Measurements from ENCODE around the gene INPP4A.

Gene INPP4A

GRCh38 chr2:98461498-98462049 is 16.9 kb downstream of the INPP4A start:
- DNase-seq, result no peak

- DNase-seq, result peak in 1 of 2 experiments; percentile 42
Observed at GRCh38 chr2:98463081-98463481, 18.4 kb downstream of the INPP4A start.

- DNase-seq, result peak in 1 of 2 experiments; percentile 50
Observed at GRCh38 chr2:98463551-98463971, 18.9 kb downstream of the INPP4A start.

- no peak for DNase-seq
Observed at GRCh38 chr2:98463988-98464771, 19.5 kb downstream of the INPP4A start.

GRCh38 chr2:98464772-98465310 is 20.2 kb downstream of the INPP4A start:
- DNase-seq, result no peak

- DNase-seq, result peak; percentile 70 to 86
Observed at GRCh38 chr2:98465456-98466226, 21.0 kb downstream of the INPP4A start.

- DNase-seq, result no peak
Observed at GRCh38 chr2:98467082-98467536, 22.5 kb downstream of the INPP4A start.

- DNase-seq, result no peak
Observed at GRCh38 chr2:98467652-98468051, 23.0 kb downstream of the INPP4A start.

- no peak for DNase-seq
Observed at GRCh38 chr2:98468621-98469236, 24.1 kb downstream of the INPP4A start.

GRCh38 chr2:98469862-98470544 is 25.3 kb downstream of the INPP4A start:
- no peak for DNase-seq

GRCh38 chr2:98470851-98471255 is 26.2 kb downstream of the INPP4A start:
- DNase-seq, result no peak

GRCh38 chr2:98471402-98472131 is 26.9 kb downstream of the INPP4A start:
- no peak for DNase-seq

- DNase-seq, result no peak
Observed at GRCh38 chr2:98472132-98472650, 27.5 kb downstream of the INPP4A start.

- DNase-seq, result no peak
Observed at GRCh38 chr2:98472961-98473746, 28.5 kb downstream of the INPP4A start.

- no peak for DNase-seq
Observed at GRCh38 chr2:98473995-98474780, 29.5 kb downstream of the INPP4A start.

- no peak for DNase-seq
Observed at GRCh38 chr2:98474979-98475632, 30.4 kb downstream of the INPP4A start.

- peak; percentile 52 to 75 for DNase-seq
Observed at GRCh38 chr2:98476192-98476868, 31.7 kb downstream of the INPP4A start.

- DNase-seq, result no peak
Observed at GRCh38 chr2:98477036-98477435, 32.4 kb downstream of the INPP4A start.
